GM19193 (cell line): ENCODE measurements around the gene PFKFB3.

Source experiments
- POLR2A ChIP-seq: IDR thresholded peaks from 4 replicates; pipeline ENCODE4 v1.6.1; 2011; ENCODE audit not compliant: insufficient read depth, insufficient read length; ENCODE audit errors: extremely low read depth

Gene PFKFB3

DNA sequence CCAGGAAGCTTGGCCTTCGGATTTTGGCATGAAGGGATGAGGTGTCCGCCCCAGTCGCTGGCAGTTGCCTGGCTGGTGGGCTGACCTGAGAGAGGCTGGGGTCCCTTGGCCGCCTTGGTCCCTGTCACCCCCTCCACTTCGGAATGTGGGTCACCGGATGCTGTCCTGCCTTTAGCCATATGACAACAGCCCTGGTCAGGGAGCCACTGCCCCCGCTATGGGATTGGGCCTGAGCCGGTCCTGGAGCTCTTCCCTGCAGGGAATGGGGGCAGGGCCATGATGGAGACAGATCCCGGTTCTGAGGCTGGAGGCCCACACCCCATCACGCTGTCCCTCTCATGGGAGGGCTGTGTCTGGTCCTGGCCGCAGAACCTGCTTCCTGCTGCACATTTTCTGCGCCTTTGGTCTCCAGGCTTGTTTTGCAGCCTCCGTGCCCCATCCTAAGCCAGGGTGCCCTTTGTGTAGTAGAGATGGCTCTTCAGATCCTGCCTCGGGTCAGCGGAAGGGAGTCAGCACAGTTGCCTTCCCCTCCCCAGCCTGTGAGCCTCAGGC, 22.6 kb downstream of the PFKFB3 start:
- TF ChIP-seq POLR2A = no peak

DNA sequence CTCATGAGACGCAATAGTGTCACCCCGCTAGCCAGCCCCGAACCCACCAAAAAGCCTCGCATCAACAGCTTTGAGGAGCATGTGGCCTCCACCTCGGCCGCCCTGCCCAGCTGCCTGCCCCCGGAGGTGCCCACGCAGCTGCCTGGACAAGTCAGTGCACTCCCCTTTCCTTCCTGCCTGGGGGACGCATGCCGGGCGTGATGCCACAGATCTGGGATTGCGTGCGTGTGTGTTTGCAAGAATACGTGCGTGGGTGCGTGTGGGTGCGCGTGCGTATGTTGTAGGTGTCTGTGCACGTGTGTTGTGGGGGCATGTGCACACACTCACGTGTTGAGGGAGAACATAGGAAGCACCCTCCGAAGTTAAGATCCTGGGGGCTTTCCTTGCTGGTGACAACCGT, 23.5 kb downstream of the PFKFB3 start:
- no peak for TF ChIP-seq POLR2A

- no peak for TF ChIP-seq POLR2A
These were observed 24.6 kb downstream of the PFKFB3 start for GRCh38 chr10:6227346-6227745.

GRCh38 chr10:6228010-6228511, 25.3 kb downstream of the PFKFB3 start:
- TF ChIP-seq POLR2A = no peak

DNA sequence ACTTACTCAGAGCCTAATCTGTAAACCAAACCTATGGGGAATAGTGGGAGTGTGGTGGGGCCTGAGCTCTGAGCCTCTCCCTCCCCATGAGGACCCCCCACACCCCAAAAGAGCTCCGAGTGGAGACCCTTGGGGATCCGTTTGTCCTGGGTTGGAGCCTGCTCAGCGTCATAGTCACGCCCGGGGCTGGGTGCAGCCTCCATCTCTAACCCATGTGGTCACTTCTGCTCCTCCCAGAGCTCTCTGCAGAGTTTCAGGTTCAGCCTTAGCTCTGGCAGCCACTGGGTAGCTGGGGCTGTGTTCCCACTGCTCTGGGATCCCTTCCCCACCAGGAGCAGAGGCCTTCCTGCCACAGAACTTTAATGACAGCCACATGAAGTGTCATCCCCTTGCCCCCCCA, 25.9 kb downstream of the PFKFB3 start:
- no peak for TF ChIP-seq POLR2A

GRCh38 chr10:6229290-6229689, 26.6 kb downstream of the PFKFB3 start:
- no peak for TF ChIP-seq POLR2A

GRCh38 chr10:6229746-6230145, 27.0 kb downstream of the PFKFB3 start:
- no peak for TF ChIP-seq POLR2A

GRCh38 chr10:6230315-6230714, 27.6 kb downstream of the PFKFB3 start:
- TF ChIP-seq POLR2A = no peak

DNA sequence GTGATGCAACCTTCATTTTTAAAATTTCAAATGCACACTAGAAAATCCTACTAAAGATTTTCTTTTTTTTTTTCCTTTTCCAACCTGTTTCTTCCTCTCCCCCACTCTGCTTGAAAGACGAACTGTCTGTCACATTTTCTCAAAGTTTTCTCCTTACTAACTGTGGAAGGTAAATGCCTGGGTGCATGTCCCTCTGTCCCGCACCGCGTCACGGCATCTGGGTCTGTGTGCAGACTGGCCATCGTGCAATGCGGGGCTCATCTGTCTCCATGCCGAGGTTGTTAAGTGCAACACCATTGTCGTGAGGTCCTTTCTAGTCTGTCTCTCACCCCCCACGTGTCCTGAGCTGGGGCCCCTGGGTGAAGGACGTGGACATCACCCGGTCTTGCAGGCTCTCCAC, 28.4 kb downstream of the PFKFB3 start:
- TF ChIP-seq POLR2A = no peak

- TF ChIP-seq POLR2A = no peak
These were observed 29.0 kb downstream of the PFKFB3 start for GRCh38 chr10:6231730-6232129.

DNA sequence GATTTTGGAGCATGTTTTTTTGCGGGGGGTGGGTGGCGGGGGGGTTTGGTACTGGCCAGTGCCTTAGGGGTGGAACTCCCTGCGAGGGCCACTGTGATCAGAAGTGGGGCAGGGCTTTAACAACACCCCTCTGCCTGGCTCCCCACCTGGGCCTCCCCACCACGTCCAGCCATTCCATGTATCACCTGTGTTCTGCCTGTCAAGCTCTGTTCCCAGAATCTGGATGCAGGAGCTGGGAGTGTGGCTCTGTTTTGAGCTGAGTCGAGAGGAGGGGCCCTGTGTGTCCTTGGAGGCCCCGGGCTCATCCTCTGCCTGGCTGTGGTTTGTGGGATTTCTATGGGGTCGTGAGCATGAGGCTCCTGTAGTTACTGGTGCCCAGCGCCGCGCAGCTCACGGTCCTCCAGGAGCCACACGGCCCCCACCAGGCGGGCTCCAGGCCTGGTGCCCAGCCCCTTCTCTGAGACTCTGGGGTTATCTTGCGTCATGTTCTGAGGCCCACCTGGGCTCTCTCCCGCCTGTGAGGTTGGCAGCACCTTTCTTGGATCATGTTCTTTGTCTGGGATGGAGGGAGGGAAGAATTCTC, 29.6 kb downstream of the PFKFB3 start:
- TF ChIP-seq POLR2A = no peak

DNA sequence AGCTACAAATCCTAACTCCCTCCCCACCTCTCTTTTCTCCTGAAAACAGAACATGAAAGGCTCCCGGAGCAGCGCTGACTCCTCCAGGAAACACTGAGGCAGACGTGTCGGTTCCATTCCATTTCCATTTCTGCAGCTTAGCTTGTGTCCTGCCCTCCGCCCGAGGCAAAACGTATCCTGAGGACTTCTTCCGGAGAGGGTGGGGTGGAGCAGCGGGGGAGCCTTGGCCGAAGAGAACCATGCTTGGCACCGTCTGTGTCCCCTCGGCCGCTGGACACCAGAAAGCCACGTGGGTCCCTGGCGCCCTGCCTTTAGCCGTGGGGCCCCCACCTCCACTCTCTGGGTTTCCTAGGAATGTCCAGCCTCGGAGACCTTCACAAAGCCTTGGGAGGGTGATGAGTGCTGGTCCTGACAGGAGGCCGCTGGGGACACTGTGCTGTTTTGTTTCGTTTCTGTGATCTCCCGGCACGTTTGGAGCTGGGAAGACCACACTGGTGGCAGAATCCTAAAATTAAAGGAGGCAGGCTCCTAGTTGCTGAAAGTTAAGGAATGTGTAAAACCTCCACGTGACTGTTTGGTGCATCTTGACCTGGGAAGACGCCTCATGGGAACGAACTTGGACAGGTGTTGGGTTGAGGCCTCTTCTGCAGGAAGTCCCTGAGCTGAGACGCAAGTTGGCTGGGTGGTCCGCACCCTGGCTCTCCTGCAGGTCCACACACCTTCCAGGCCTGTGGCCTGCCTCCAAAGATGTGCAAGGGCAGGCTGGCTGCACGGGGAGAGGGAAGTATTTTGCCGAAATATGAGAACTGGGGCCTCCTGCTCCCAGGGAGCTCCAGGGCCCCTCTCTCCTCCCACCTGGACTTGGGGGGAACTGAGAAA, 30.4 kb downstream of the PFKFB3 start:
- TF ChIP-seq POLR2A = no peak

DNA sequence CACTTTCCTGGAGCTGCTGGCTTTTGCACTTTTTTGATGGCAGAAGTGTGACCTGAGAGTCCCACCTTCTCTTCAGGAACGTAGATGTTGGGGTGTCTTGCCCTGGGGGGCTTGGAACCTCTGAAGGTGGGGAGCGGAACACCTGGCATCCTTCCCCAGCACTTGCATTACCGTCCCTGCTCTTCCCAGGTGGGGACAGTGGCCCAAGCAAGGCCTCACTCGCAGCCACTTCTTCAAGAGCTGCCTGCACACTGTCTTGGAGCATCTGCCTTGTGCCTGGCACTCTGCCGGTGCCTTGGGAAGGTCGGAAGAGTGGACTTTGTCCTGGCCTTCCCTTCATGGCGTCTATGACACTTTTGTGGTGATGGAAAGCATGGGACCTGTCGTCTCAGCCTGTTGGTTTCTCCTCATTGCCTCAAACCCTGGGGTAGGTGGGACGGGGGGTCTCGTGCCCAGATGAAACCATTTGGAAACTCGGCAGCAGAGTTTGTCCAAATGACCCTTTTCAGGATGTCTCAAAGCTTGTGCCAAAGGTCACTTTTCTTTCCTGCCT, 31.1 kb downstream of the PFKFB3 start:
- no peak for TF ChIP-seq POLR2A

DNA sequence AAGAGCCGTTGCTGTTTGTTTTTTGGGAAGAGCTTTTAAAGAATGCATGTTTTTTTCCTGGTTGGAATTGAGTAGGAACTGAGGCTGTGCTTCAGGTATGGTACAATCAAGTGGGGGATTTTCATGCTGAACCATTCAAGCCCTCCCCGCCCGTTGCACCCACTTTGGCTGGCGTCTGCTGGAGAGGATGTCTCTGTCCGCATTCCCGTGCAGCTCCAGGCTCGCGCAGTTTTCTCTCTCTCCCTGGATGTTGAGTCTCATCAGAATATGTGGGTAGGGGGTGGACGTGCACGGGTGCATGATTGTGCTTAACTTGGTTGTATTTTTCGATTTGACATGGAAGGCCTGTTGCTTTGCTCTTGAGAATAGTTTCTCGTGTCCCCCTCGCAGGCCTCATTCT, 31.6 kb downstream of the PFKFB3 start:
- TF ChIP-seq POLR2A = no peak

- TF ChIP-seq POLR2A = no peak
These were observed 33.8 kb downstream of the PFKFB3 start for GRCh38 chr10:6236349-6237198.
